ENCODE results near the gene RPSA.
"Not testable (repeated sequence)": the region's sequence is repeated elsewhere in the genome, so short reads cannot be mapped to it uniquely, and the experiment has no call there.

RPSA gene

GRCh38 chr3:39388741-39389248 lies 17.7 kb upstream of the RPSA start:
- DNase-seq (ENCODE audit: low read depth, low spot score) = no peak

DNA sequence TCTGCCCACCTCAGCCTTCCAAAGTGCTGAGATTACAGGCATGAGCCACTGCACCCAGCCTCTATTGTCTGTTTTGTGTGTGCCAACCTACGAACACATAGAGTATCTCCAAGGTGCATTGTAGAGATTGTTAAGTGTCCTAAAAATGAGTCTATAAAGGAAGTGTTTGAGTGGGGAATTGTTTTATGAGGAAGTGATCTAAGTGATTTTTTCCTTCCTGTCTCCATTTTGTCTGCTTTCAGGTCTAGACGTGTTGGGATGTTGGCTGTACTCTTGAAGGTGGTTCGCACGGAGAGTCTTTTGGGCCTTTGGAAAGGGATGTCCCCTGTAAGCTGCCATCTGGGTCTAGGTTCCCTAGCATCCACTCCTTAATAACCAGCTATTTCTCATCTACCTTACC lies 16.3 kb upstream of the RPSA start:
- DNase-seq (ENCODE audit: low read depth, low spot score) = no peak

DNA sequence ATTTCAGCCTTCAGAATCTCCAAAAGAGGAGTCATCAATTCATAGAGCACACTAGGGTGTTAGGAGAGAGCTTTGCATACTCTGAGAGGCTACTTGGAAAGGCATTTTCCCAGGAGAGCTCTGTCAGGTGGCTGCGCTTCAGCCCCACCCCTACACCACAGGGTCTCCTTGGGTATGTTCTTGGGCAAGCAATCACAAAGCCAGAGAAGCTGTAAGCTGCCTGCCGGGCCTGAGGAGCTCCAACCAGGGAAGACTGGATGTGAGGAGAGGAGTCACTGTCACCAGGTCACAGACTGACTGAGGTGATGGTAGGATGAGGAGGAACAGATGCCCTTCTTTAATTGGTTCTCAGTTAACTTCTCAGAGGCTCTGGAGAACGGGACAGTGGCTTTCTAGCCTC lies 9.8 kb upstream of the RPSA start:
- no peak for DNase-seq (ENCODE audit: low read depth, low spot score)

DNA sequence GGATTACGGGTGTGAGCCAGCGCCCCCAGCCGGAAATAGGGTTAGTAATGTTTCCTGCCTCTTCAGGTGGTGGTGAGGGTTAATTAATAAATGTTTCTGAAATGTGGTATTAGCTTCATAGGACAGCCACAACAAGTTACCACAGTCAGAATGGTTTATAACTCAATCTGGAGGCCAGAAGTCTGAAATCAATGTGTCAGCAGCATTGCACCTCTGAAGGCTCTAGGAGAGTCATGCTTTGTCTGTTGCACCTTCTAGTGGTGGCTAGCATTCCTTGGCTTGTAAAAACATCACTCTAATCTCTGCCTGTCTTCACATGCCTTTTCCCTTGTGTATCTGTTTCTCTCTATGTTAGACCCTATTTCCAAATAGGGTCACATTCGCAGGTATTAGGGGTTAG lies 7.8 kb upstream of the RPSA start:
- no peak for DNase-seq (ENCODE audit: low read depth, low spot score)

GRCh38 chr3:39401983-39402382 lies 4.5 kb upstream of the RPSA start:
- no peak for DNase-seq (ENCODE audit: low read depth, low spot score)

DNA sequence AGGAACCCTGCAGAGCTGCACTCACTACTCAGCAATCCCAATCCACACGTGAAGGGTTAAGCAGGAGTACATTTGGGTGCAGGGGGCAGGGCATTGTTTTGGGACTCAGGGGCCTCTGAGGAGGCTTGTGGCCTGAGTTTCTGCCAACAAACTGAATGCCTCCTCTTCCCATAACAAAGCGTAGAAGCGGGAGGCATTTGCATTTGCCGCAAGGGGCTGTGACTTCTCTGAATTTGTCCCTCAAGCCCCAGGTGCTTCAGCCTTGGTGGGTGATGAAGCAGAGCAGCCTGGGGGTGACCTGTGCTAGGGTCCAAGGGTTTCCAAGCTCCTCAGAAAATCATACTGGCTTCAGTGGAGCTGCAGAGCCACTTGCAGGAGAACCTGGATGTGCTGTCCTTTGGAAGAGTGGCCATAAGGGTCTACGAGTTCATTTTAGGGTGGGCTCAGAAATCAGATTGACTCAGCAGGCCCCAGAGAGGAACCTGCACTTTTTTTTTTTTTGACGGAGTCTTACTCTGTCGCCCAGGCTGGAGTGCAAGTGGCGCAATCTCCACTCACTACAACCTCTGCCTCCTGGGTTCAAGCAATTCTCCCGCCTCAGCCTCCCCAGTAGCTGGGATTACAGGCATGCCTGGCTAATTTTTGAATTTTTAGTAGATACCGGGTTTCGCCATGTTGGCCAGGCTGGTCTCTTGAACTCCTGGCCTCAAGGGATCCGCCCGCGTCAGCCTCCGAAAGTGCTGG lies 1.4 kb upstream of the RPSA start:
- no peak for DNase-seq (ENCODE audit: low read depth, low spot score)

- no peak for DNase-seq (ENCODE audit: low read depth, low spot score)
Observed at GRCh38 chr3:39405687-39406367, 693 bp upstream of the RPSA start.

DNA sequence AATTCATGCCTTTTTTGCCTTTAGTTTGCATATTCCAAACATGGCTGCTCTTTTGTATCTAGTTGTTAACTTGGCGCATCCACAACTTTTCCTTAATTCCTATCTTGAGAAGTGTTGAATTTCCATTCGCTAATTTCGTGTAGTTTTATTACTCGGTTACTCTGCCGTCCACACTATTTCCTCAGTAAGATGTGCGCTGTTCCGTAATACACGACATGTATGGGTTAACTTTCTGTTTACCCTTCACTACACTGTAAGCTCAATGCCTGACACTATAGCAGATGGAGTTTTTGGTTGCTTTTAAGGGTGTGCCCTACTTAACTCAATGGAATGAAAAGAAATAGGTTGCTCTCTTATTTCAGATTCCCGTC lies 724 bp downstream of the RPSA start:
- DNase-seq (ENCODE audit: low read depth, low spot score) = no peak

DNA sequence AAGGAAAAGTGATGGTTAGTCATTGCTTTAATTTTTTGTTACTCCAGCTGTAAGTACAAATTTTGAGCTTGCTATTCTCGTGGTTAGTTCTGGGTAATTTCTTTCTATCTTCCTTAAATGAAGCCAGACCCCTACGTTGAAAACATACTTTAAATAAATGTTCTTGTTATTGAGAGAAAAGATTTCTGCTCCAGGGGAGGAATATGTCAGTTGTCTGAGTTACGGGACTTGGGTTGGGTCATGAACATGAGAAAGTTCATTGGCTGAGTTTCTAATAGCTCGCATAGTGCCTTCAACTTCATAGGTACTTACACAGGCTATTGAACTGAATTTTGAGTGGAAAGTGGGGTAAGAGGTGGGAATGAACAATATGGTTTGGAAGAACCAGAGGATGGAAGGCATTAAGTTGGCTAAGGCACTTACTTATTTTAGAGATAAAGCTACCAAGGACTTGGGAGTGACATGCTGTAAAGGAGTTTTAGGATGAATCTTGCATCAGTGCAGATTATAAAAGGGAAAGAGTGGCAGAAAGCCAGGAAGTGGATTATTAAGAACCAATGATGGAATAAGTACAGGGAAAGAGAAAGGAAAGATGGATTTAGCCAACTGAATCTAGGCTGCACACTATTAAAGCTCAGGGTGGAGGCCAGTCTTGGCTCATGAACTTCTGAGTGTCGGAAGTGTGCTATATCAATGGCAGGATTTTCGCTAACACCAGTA lies 1.4 kb downstream of the RPSA start:
- no peak for DNase-seq (ENCODE audit: low read depth, low spot score)

GRCh38 chr3:39408493-39409372 lies 2.2 kb downstream of the RPSA start:
- DNase-seq (ENCODE audit: low read depth, low spot score) = no peak

GRCh38 chr3:39409514-39410136 lies 3.1 kb downstream of the RPSA start:
- no peak for DNase-seq (ENCODE audit: low read depth, low spot score)

- DNase-seq (ENCODE audit: low read depth, low spot score) = no peak
Observed at GRCh38 chr3:39410893-39411292, 4.4 kb downstream of the RPSA start.

- no peak for DNase-seq (ENCODE audit: low read depth, low spot score)
Observed at GRCh38 chr3:39412668-39413260, 6.2 kb downstream of the RPSA start.

GRCh38 chr3:39413691-39414420 lies 7.3 kb downstream of the RPSA start:
- DNase-seq (ENCODE audit: low read depth, low spot score) = no peak

DNA sequence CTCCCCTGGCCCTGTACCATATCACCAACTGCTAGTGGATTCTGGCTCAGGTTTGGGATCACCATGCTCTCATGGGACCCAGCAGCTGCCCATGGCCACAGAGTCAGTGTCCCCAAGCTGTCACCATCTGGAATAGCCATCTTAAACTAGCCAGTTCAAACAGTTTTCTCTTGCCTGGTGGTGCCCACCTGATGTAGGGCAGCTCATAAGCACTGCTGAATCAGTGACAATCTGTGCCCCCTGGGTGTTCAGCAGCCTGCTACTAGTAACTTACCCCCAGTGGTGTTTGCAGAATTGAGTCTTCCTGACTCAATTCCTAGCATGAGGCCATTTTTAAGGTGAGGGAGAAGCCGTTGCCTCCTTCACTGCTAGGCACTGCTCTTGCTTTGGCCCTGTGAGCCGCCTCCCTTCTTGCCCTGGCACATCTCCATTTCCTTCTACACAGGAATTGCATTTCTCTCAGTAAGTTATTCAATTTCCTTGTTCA lies 7.9 kb downstream of the RPSA start:
- DNase-seq (ENCODE audit: low read depth, low spot score) = no peak

DNA sequence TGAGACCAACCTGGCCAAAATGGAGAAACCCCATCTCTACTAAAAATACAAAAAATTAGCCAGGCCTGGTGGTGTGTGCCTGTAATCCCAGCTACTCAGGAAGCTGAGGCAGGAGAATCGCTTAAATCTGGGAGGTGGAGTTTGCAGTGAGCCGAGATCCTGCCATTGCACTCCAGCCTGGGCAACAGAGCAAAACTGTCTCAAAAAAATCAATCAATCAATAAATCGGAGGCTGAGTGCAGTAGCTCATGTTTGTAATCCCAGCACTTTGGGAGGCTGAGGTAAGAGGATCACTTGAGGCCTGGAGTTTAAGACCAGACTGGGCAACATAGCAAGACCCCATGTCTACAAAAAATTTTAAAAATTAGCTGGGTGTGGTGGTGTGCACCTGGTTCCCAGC lies 8.8 kb downstream of the RPSA start:
- DNase-seq (ENCODE audit: low read depth, low spot score) = not testable (repeated sequence)

GRCh38 chr3:39415983-39416382 lies 9.5 kb downstream of the RPSA start:
- no peak for DNase-seq (ENCODE audit: low read depth, low spot score)

DNA sequence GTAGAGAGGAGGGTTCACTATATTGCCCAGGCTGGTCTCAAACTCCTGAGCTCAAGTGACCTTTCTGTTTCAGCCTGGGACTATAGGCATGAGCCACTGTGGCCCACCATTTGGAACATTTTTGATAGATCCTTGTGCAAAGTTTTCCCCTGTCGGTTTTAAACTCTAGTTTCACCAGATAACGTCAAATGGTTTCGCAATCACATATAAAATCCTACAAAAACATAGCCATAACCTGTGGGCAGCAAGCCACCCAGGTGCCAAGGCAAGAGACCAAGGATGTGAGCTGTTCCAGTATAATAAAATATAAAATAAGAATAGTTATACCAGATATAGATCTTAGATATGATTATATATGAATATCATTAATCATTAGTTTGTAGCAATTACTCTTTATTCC lies 10.5 kb downstream of the RPSA start:
- not testable (repeated sequence) for DNase-seq (ENCODE audit: low read depth, low spot score)

GRCh38 chr3:39418556-39419225 lies 12.2 kb downstream of the RPSA start:
- not testable (repeated sequence) for DNase-seq (ENCODE audit: low read depth, low spot score)

Measured in brain pericyte (primary cell).